PFSK-1 (cell line): ENCODE measurements around the gene TBX4.

Source experiments
- FOXP2 ChIP-seq: optimal IDR thresholded peaks from 2 replicates; pipeline ENCODE3; 2011; ENCODE audit warnings: borderline replicate concordance, control low read depth, inconsistent platforms; ENCODE audit not compliant: insufficient read depth; ENCODE audit errors: extremely low read length, extremely low read depth
- POLR2AphosphoS5 ChIP-seq: IDR thresholded peaks from 2 replicates; pipeline ENCODE4 v1.6.1; 2012; ENCODE audit warnings: low read depth, mild to moderate bottlenecking, control low read depth, low read length, moderate library complexity
- REST ChIP-seq, 2 experiments: IDR thresholded peaks; 2 replicates each; pipeline versions ENCODE4 v1.6.1 to v1.8.0; 2011 to 2012; ENCODE audit warnings: low read depth in 2 of 2, low read length in 2 of 2, control low read depth in 1 of 2, inconsistent platforms in 1 of 2, mild to moderate bottlenecking in 1 of 2, moderate library complexity in 1 of 2; ENCODE audit not compliant: insufficient read depth in 1 of 2
- SIN3A ChIP-seq: IDR thresholded peaks from 2 replicates; pipeline ENCODE4 v1.6.1; 2012; ENCODE audit warnings: mild to moderate bottlenecking, low read length, moderate library complexity, borderline replicate concordance; ENCODE audit not compliant: insufficient read depth
- TAF1 ChIP-seq: IDR thresholded peaks from 2 replicates; pipeline ENCODE4 v1.6.1; 2012; ENCODE audit warnings: low read length, control low read depth, borderline replicate concordance; ENCODE audit not compliant: insufficient read depth

TBX4 gene

GRCh38 chr17:61408151-61409041 lies 43.8 kb upstream of the TBX4 start:
- TF ChIP-seq FOXP2: no peak
- TF ChIP-seq POLR2AphosphoS5: no peak
- TF ChIP-seq SIN3A: no peak
- TF ChIP-seq TAF1: no peak
- no peak for TF ChIP-seq REST (IDR thresholded peaks at IDR 0.05; ENCODE audit: insufficient read depth in 1 of 2, low read depth in 2 of 2, low read length in 2 of 2)

DNA sequence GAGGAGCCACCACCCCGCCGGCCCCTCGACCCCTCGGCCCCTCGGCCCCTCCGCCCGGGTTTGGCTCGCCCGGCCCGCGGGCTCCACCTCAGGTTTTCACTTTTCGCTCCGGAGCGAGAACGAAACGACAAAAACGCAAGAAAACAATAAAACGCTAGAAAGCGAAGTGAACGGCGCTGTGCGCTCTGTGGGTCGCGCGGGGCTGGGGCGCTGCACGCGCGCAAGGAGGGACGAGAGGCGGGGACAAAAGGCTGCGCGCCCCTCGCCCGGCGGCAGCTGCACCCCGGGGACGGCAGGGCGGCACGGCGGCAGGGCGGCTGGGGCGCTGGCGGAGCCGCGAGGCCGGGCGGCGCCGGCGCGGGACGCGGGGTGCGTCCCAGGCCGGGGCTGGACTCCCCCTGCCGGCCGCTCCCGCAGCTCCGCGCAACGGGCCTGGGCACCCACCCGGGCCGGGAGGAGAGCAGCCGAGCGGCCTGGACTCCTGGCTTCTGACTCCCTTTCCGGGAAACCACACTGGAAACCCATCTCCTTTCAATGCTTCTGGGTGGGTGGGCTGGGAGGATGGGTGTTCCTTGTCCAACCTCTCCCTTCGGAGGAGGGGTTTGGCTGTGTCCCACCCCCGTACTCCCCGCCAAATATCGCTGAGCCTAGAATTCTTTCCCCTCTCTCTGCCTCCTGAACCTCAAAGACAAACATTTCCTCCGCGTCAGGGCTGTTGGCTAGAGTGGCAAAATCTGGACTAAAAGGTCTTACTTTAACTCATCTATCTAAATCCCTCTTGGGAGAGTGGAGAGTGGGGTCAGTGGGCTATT lies 42.7 kb upstream of the TBX4 start:
- TF ChIP-seq SIN3A (no peak), FOXP2 (peak; percentile 37), POLR2AphosphoS5 (no peak)

GRCh38 chr17:61410141-61411010 lies 41.8 kb upstream of the TBX4 start:
- TF ChIP-seq FOXP2 (no peak), POLR2AphosphoS5 (no peak), REST (IDR thresholded peaks at IDR 0.05; ENCODE audit: insufficient read depth in 1 of 2, low read depth in 2 of 2, low read length in 2 of 2) (no peak), SIN3A (no peak), TAF1 (no peak)

DNA sequence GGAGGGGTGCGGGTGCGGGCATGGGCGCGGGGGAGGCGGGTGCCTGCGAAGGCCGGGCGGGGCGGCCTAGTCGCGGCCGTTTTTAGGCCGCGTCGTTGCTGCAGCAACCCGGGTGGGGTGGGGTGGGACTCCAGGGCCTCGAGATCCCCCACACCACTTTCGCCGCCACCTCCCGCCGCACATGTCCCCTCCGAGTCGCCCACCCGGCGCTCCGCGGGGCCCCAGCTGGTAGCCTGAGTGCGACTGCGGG lies 41.3 kb upstream of the TBX4 start:
- TF ChIP-seq SIN3A (no peak), REST (IDR thresholded peaks at IDR 0.05; ENCODE audit: insufficient read depth in 1 of 2, low read depth in 2 of 2, low read length in 2 of 2) (no peak), FOXP2 (no peak), POLR2AphosphoS5 (no peak), TAF1 (no peak)

GRCh38 chr17:61411261-61412142 lies 40.7 kb upstream of the TBX4 start:
- TF ChIP-seq FOXP2 (no peak), REST (IDR thresholded peaks at IDR 0.05; ENCODE audit: insufficient read depth in 1 of 2, low read depth in 2 of 2, low read length in 2 of 2) (no peak), POLR2AphosphoS5 (no peak), SIN3A (no peak), TAF1 (no peak)
